LNCaP clone FGC (cell line): Measurements from ENCODE around the gene F5.

Experiments used
- DNase-seq: peaks from one replicate; pipeline ENCODE4 v3.0.0-alpha.2; 2011; ENCODE audit warnings: low read depth
- H3K4me3 ChIP-seq: 2 replicates; pipeline ENCODE4 v1.5.1; 2011; ENCODE audit warnings: mild to moderate bottlenecking, low read depth, low read length, control low read depth
- CTCF ChIP-seq: IDR thresholded peaks from 2 replicates; pipeline ENCODE4 v1.5.1; 2012; ENCODE audit warnings: mild to moderate bottlenecking; ENCODE audit not compliant: control insufficient read depth, insufficient read depth; ENCODE audit errors: extremely low read depth

Gene F5

GRCh38 chr1:169497317-169497716 lies 89.0 kb downstream of the F5 start:
- DNase-seq, result no peak
- TF ChIP-seq CTCF, result no peak
- no peak overlapping the region for H3K4me3 ChIP-seq

- no peak overlapping the region for H3K4me3 ChIP-seq
- DNase-seq, result no peak
- no peak for TF ChIP-seq CTCF
Measured at GRCh38 chr1:169495916-169496315, 90.4 kb downstream of the F5 start.

GRCh38 chr1:169495046-169495775 lies 91.1 kb downstream of the F5 start:
- no peak for DNase-seq
- TF ChIP-seq CTCF, result no peak
- H3K4me3 ChIP-seq, result no peak overlapping the region

- no peak overlapping the region for H3K4me3 ChIP-seq
- TF ChIP-seq CTCF, result no peak
- DNase-seq, result no peak
Measured at GRCh38 chr1:169494343-169494742, 91.9 kb downstream of the F5 start.

- no peak overlapping the region for H3K4me3 ChIP-seq
- no peak for DNase-seq
- TF ChIP-seq CTCF, result no peak
Measured at GRCh38 chr1:169493251-169493650, 93.0 kb downstream of the F5 start.

GRCh38 chr1:169491845-169492281 lies 94.4 kb downstream of the F5 start:
- no peak overlapping the region for H3K4me3 ChIP-seq
- no peak for TF ChIP-seq CTCF
- no peak for DNase-seq

- no peak for TF ChIP-seq CTCF
- H3K4me3 ChIP-seq, result no peak overlapping the region
- no peak for DNase-seq
Measured at GRCh38 chr1:169488157-169488556, 98.1 kb downstream of the F5 start.
